ENCODE data around the gene EPHA2.
"Not testable (repeated sequence)": the region's sequence is repeated elsewhere in the genome, so short reads cannot be mapped to it uniquely, and the experiment has no call there.

Gene EPHA2

DNA sequence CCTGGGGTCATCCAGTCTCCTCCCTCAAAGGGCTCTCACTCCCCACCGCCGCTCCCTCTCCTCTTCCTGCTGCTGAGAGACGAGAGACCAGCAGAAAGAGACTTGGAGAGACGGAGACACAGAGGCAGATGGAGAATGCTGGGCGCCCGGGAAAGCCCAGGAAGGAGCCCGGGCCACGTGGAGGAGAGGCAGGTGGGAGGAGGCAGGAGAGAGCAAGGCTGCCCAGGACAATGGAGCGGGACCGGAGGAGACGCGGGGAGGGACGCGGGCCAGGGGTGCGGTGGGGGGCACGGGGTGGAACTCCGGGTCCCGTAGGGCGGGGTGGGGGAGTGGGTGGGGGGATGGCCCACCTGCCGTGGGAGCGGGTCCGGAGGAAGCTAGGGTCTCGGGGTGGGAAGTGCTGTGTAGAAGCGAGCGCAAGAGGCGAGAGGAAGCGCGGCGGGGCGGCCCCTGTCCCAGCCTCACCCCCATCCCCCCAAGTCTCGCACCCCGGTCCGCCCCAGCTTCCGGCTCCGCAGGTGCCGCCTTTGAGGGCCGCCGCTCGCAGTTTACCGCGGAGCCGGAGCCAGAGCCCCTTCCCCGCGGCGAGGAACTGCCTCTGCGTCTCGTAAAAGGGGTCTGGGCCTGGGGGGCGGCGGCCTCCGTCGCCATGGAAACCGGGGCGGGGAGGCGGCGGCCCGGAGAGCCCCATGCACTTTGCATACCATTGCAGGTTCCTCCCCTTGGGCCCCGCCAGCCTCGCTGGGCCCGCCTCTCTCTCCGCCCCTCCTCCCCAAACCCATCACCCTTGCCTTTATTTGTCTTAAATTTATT is 11.7 kb upstream of the EPHA2 start:
- DNase-seq: peak; percentile 30

- no peak for DNase-seq
These were observed 10.2 kb upstream of the EPHA2 start for GRCh38 chr1:16166117-16166516.

DNA sequence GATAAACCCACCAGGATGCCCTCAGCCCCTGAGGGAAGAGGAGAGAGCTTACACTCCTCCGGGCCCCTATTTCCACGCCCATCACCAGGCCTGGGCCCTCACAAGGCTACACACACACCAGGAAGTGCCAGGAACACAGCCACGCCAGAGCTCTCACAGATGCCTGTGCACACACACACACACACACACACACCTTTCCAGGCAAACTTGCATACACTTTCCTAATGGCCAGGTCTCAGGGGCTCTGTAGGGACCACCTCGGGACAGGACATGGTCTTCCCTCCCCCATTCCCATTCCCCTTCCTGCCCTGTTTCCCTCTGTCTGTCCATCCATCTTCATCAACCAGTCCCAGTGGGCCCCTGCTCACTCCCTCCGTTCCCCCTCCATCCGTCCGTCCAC is 9.7 kb upstream of the EPHA2 start:
- no peak for DNase-seq

- DNase-seq: no peak
These were observed 9.2 kb upstream of the EPHA2 start for GRCh38 chr1:16165073-16165364.

- DNase-seq: peak; percentile 96
These were observed 8.6 kb upstream of the EPHA2 start for GRCh38 chr1:16164213-16165072.

DNA sequence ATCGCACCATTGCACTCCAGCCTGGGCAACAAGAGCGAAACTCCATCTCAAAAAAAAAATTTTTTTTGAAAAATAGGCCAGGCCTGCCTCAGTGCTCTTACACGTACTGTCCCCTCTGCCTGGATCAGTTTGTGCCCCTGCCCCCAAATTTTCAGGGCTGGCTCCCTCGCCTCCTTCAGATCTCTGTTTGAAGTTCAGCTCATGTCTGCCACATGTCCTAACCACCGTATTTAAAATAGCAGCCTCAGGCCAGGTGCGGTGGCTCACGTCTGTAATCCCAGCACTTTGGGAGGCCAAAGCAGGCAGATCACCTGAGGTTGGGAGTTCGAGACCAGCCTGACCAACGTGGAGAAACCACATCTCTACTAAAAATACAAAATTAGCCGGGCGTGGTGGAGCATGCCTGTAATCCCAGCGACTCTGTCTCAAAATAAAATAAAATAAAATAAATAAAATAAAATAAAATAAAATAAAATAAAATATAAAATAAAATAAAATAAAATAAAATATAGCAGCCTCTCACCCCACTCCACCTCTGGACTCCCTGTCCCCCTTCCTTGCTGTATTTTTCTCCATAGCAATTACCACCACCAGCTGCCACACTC is 7.8 kb upstream of the EPHA2 start:
- not testable (repeated sequence) for DNase-seq

GRCh38 chr1:16162163-16162822 is 6.4 kb upstream of the EPHA2 start:
- DNase-seq: no peak

DNA sequence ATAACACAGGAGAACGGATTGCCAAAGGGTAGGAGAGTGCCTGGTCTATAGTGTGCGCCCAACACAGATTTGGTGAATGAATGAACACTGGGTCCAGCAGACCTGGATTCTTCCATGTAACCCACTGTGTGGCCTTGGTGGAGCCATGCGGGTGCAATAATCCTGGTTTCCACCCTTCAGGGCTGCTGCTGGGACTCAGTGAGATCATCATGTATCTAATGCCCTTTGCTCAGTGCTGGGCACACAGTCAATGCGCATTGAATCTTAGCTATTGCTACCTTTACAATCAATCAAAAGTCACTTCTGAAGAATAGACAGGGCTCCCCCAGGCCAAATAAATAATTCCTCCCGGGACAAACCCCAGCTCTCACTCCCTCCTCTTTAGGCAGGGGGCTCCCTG is 5.8 kb upstream of the EPHA2 start:
- DNase-seq: no peak

GRCh38 chr1:16158993-16159831 is 3.3 kb upstream of the EPHA2 start:
- DNase-seq: no peak

DNA sequence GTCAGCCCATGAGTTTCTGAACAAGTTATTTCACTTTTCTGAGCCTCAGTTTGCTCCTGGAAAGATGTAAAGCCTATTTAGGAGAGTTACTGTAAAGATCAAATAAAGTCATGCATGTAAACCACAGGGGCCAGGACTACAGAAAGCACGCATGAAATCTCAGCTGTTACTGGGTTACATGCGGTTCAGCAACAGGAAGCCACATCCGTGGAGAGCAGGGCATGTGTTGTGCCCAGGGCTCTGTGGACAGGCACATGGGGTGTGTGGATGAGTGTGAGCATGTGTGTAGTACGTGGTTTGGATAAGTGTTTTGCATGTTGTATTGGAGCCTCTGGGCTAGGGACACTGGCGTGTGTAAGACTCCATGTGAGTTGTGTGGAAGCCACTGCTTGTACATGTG is 2.2 kb upstream of the EPHA2 start:
- DNase-seq: no peak

DNA sequence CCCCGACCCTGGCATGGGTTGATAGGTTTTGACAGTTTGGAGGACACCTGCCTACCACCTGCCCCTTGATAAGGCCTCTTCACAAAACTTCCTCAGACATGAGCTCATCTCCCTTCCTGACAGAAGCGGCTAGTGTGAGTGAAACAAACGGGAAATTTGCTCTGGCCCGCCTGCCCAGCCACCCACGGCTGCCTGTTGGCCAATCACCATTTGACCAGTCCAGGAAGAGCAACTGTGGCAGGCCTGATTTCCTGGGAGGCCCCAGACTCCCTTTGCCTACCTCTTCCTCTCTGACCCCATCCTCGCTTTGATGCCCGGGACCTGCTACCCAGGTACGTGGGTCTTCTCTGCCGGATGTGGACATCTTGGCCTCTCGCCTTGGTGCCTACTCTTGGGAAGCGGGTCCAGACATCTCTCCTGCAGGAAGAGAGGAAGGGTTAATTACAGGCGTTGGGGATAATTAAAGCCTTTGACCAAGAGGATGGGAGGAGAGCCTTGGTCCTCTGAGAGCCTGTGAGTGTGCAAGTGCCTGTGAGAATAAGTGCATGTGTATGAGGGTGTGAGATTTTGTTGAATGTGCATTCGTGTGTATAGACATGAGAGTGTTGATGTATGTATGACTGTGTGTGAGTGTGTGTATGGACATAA is 1.1 kb upstream of the EPHA2 start:
- DNase-seq: no peak

DNA sequence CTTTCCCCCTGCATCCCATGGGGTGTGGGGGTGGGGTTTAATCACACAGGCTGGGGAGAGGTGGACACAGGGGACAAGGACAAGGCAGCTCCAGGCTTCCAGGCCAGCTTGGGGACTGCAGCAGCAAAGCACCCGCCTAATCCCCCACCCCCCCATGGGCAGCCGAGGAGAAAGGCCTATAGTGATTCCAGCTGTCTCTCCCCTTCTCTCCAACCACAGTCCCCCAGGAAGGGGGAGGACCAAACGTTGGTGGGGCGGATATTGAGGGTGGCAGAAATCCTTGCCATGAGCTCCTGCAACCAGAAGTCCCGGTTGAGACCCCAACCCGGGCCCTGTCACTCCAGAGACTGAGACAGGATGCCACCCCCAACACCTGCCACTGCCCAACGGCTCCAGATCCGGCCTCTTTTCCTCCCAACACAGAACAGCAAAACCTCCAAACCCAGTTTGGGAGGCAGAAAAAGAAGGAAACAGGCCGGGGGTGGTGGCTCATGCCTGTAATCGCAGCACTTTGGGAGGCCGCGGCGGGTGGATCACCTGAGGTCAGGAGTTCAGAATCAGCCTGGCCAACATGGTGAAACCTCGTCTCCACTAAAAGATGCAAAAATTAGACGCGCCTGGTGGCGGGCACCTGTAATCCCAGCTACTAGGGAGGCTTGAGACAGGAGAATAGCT is 1.7 kb downstream of the EPHA2 start:
- no peak for DNase-seq

DNA sequence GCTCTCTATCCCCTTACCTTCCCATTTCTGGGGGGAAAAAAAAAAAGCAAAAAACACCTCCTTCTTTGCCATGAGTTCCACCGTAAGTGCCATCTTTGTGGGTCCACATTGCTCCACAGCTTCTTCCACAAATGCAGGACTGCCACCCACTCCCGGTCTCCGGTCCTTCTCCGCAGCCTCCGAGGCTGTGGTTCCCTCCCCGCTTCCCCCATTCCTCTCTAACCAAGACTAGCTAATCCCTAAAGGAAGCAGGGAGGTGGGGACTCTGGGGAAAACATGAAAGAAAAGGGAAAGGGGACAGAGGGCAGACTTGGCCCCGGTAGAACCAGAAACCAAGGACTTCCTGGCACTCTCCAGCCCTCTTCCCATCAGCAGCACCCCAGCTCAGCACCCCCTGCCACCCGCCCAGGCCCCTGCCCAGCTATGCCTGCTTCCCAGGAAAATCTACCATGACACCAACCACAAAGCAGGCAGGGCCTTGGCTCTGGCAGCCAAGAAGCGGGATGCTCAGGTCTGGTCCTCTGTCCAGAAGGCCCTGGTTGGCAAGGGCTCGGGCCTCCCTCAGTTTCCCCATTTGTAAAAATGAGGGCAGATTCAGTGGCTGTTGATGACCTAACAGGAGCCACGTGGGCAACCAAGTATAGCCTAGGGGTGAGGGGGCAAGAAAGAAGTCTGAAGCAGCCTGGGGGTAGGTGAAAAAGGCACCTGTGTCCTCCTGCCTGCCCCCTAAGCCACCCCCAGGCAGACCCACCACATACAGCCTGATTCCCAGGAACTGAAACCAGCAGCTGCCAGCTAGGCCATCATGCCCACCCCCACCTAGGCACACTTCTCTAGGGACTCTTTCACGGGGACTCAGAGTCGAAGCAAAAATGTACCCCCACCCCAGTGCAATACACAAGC is 2.5 kb downstream of the EPHA2 start:
- DNase-seq: no peak

DNA sequence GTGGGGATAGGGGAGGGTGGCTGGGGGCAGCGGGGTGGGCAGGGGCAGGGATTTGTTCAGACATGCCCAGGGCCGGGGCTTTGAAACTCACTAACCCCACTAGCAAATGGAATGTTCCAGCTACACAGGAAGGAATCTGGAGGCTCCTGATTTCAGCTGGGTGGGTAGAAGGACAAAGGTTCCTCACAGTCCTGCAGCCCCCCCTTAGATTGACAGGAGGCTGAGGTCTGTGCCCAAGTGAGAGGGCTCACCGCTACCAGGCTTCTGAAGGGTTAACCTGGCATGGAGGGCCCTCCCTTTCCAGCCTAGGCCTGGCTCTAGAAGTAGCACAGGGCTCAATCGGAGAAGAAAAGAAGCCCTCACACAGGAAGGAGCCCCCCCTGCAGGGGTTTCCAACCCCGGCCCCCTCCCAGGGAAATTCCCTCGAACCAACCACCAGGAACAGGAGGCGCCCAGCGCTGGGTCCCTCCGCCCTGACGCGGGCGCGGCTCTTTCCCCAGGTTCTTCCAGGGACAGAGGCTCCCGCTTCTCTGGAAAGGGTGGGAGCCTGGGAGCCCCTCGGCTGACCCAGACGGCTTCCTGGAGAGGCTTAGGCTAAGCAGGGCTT is 3.3 kb downstream of the EPHA2 start:
- no peak for DNase-seq

- DNase-seq: no peak
These were observed 3.9 kb downstream of the EPHA2 start for GRCh38 chr1:16151995-16152384.

GRCh38 chr1:16151196-16151994 is 4.5 kb downstream of the EPHA2 start:
- DNase-seq: no peak

DNA sequence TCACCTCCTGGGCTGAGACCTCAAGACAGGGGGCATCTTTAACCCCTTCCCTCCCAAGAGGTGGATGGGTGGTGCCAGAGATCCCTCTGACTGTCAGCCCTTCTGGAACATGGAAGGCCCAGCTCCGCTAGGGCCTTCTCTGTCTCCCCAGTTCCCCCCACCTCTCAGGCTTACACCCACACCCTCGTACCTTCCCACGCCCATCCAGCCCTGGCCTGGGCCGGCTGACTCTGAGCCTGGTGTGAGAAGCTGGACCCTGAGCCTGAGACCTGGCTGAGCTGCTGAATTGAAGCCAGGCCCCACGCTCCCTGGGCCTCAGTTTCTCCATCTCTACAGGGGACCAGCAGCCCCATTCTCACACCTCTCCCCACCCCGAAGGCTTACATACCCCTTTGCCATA is 5.4 kb downstream of the EPHA2 start:
- no peak for DNase-seq

GRCh38 chr1:16149702-16150488 is 6.0 kb downstream of the EPHA2 start:
- no peak for DNase-seq

All from HCEC 1CT (cell line).